NT2/D1 (cell line): ENCODE data around the gene GGA1.

ENCODE experiments used
- SUZ12 ChIP-seq: IDR thresholded peaks from 2 replicates; pipeline ENCODE4 v1.6.1; 2011; ENCODE audit not compliant: insufficient read length, insufficient read depth; ENCODE audit errors: extremely low read depth
- YY1 ChIP-seq: IDR thresholded peaks from 2 replicates; pipeline ENCODE4 v1.6.1; 2011; ENCODE audit not compliant: insufficient read length, insufficient read depth
- ZNF274 ChIP-seq: IDR thresholded peaks from 2 replicates; pipeline ENCODE4 v1.6.1; 2011; ENCODE audit warnings: mild to moderate bottlenecking, low read depth, low read length

DNA sequence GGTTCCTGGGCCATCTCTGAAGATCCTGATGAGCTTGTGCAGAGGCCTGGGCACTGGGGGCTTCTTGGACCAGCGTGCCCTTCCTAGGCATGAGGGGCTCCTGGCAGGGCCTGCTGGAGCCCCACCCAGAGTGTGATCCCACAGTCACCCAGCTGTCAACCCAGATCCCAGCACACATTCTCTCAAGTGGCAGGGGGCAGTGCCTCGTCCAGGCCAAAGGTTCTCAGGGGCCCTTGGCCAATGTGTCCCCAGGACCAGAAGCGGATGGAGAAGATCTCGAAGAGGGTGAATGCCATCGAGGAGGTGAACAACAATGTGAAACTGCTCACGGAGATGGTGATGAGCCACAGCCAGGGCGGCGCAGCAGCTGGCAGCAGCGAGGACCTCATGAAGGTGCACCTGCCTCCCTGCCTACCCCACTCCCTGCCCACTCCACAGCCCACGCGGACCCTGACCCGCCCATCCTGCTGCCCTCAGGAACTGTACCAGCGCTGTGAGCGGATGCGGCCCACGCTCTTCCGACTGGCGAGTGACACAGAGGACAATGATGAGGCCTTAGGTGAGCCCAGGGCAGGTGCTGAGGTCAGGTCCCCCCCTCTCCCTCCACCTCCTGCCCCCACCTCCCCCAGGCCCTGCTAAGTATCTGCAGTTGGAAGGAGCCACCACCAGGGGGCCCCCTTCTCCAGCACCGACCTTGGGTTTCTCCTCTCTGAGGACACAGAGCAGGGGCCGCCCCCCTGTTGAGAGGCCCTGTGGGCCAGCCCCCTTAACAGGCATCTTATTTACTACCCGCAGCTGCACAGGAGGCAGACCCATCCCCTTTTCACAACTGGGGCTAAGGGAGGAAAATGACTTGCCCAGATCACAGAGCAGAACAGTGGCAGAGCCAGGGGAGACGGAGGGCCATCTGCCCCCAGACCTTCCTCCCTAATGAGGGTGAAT, 14.7 kb downstream of the GGA1 start:
- TF ChIP-seq YY1, result no peak
- no peak for TF ChIP-seq SUZ12
- TF ChIP-seq ZNF274, result no peak
